Neural crest cell (in vitro differentiated cells): ENCODE results near the gene P2RX5. TPM values are rescaled to one million over a fixed set of nuclear protein-coding genes. Genes with fewer than 3 reads are reported as not detected.
A peak's percentile ranks its signal among the peaks of the same experiment; 100 is the strongest.

Source experiments
- DNase-seq: peaks from one replicate; pipeline ENCODE4 v3.0.0; 2021; ENCODE audit warnings: low read depth, mixed read lengths, low spot score
- H3K27ac Mint-ChIP-seq: one replicate; pipeline ENCODE4 v1.8.0; 2021; ENCODE audit warnings: mild to moderate bottlenecking, mixed read lengths; ENCODE audit not compliant: unreplicated experiment
- H3K27me3 Mint-ChIP-seq: 2 replicates; pipeline ENCODE4 v1.8.0; 2021; ENCODE audit warnings: low read depth, mild to moderate bottlenecking, mixed read lengths
- H3K36me3 Mint-ChIP-seq: 2 replicates; pipeline ENCODE4 v1.8.0; 2021; ENCODE audit warnings: low read depth, mild to moderate bottlenecking, mixed read lengths
- H3K4me1 Mint-ChIP-seq: 2 replicates; pipeline ENCODE4 v1.8.0; 2021; ENCODE audit warnings: mixed read lengths
- H3K4me3 Mint-ChIP-seq: one replicate; pipeline ENCODE4 v1.8.0; 2021; ENCODE audit warnings: mild to moderate bottlenecking, mixed read lengths
- H3K9me3 Mint-ChIP-seq: 2 replicates; pipeline ENCODE4 v1.8.0; 2021; ENCODE audit warnings: mixed read lengths
- CTCF ChIP-seq: fragments of 200-600 bp; sonication (generic); conservative IDR thresholded peaks from 2 replicates; pipeline ENCODE4 v1.5.0; 2021; ENCODE audit warnings: antibody characterized with exemption, mild to moderate bottlenecking
- total RNA-seq: library from RNA; stranded (reverse); gene quantifications from 2 replicates; pipeline ENCODE4 v1.2.1, GENCODE V29; 2021

Gene P2RX5
- total RNA-seq, 1 donor from 2014 or later = 1.6 TPM

- no peak for TF ChIP-seq CTCF
- peaks cover 3% of the 10 kb centered on the region for H3K4me1 Mint-ChIP-seq
- peaks cover 2% of the 10 kb centered on the region for H3K27me3 Mint-ChIP-seq
- H3K36me3 Mint-ChIP-seq = no peaks in the 10 kb centered on the region
- no peak overlapping the region for H3K27ac Mint-ChIP-seq
- H3K9me3 Mint-ChIP-seq = no peaks in the 10 kb centered on the region
- no peak overlapping the region for H3K4me3 Mint-ChIP-seq
- DNase-seq = no peak
Measured at GRCh38 chr17:3679531-3680126, 16.3 kb downstream of the P2RX5 start.

- H3K4me3 Mint-ChIP-seq = no peak overlapping the region
- H3K36me3 Mint-ChIP-seq = no peaks in the 10 kb centered on the region
- H3K27me3 Mint-ChIP-seq = peaks cover 2% of the 10 kb centered on the region
- no peaks in the 10 kb centered on the region for H3K9me3 Mint-ChIP-seq
- DNase-seq = no peak
- peaks cover 7% of the 10 kb centered on the region for H3K4me1 Mint-ChIP-seq
- TF ChIP-seq CTCF = no peak
- no peak overlapping the region for H3K27ac Mint-ChIP-seq
Measured at GRCh38 chr17:3678821-3679530, 17.0 kb downstream of the P2RX5 start.

- Mint-ChIP-seq H3K9me3 (no peaks in the 10 kb centered on the region), H3K4me3 (no peak overlapping the region), H3K27me3 (peaks cover 2% of the 10 kb centered on the region), H3K36me3 (no peaks in the 10 kb centered on the region), H3K4me1 (peaks cover 7% of the 10 kb centered on the region), H3K27ac (no peak overlapping the region)
- no peak for TF ChIP-seq CTCF
- DNase-seq = no peak
Measured at GRCh38 chr17:3678095-3678820, 17.7 kb downstream of the P2RX5 start.

GRCh38 chr17:3675886-3676285, 20.1 kb downstream of the P2RX5 start:
- H3K27ac Mint-ChIP-seq = no peak overlapping the region
- H3K36me3 Mint-ChIP-seq = no peaks in the 10 kb centered on the region
- H3K9me3 Mint-ChIP-seq = no peaks in the 10 kb centered on the region
- no peak for TF ChIP-seq CTCF
- no peaks in the 10 kb centered on the region for H3K27me3 Mint-ChIP-seq
- H3K4me1 Mint-ChIP-seq = peaks cover 7% of the 10 kb centered on the region
- DNase-seq = no peak
- H3K4me3 Mint-ChIP-seq = peak overlapping the region; percentile 41

GRCh38 chr17:3672571-3672970, 23.4 kb downstream of the P2RX5 start:
- Mint-ChIP-seq H3K4me1 (peaks cover 19% of the 10 kb centered on the region), H3K27ac (no peak overlapping the region), H3K36me3 (no peaks in the 10 kb centered on the region), H3K9me3 (no peaks in the 10 kb centered on the region), H3K27me3 (no peaks in the 10 kb centered on the region), H3K4me3 (peak overlapping the region; percentile 59)
- TF ChIP-seq CTCF = no peak
- no peak for DNase-seq
